DMS114 treated with DMSO at 0.1 percent for 48 hours (cell line): ENCODE results near the gene SYNDIG1.

Source experiments
- DNase-seq: peaks from one replicate; lab custom pipeline; 2025; ENCODE audit not compliant: unreplicated experiment; lab: John Stamatoyannopoulos, UW

SYNDIG1 gene

DNA sequence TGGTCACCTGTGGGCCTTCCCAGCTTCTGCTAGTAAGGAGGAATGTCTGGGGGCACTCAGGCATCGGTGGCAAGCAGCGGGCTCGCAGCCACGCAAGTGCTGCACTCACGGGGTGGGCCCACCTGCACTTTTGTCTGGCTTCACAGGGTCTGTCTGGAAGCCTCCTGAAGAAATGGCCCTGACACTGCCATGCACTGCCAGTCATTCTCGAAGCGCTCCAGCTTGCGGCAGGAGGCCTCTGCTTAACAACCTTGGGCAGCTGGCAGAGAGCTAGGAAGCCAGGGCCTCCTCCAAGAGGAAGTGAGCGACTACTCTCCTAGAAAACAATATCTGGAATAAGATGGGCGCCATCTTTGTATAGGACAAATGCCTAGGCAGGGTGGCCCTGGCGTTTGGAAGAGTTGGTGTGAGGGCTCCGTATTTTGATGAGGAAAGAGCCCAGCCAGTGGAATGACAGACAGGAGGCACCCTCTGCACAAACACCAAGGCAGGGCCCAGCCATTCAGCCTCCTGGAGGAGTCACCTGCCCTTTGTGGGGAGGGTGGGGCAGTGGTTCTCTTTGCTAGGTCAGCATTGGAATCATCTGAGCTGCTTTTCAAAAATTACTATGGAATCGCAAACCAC, 113.9 kb downstream of the SYNDIG1 start:
- no peak for DNase-seq

DNA sequence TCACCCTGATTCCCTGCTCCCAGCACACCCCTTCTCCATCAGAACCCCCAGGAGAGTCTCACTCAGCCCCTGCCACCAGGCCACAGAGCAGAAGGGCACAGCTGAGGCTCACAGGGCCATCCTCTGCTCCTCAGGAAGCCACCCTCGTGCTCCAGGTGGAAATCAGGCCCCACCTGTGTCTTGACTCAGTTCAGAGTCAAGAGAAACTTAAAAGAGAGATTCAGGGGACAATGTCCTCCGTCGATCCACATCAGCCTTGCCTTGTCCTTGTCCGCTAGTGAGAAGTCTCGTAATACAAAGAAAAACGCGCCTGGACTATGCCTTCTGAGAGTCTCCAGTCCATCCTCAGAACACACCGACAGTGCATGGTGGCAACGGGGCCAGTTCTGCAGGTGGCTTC, 114.6 kb downstream of the SYNDIG1 start:
- DNase-seq: no peak

DNA sequence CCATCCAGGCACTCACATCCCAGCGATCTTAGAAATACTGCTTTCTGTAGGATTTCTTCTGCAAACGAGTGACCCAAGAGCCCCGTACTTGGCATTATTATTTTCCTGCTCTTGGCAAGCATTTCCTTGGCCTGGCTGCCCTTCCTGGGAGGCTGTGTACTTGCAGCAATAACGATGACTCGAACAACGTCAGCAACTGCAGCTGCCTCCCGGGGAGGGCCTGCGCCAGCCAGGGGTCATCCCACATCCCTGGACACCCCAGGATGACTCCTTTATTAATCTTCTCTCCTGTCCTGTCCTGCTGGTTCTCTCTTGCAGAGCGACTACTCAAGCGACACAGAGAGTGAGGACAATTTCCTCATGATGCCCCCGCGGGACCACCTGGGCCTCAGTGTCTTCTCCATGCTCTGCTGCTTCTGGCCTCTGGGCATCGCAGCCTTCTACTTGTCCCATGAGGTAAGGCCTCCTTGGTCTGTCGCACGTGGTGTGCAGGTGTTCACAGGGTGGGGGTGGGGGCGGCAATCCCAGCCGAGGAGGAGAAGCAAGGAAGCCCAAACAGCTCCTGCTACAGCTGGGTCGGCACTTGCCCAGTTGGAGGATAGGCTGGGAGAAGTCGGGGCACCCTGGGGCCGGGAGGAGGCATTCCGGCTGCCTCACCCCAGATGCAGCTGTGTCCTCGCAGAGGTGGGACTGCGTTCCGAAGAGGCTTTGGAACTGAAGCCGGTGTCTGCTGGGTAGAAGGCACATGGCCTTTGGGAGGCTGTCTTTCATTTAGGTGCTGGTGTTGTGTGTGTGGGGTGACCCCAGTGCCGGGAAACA, 115.3 kb downstream of the SYNDIG1 start:
- DNase-seq: no peak

DNA sequence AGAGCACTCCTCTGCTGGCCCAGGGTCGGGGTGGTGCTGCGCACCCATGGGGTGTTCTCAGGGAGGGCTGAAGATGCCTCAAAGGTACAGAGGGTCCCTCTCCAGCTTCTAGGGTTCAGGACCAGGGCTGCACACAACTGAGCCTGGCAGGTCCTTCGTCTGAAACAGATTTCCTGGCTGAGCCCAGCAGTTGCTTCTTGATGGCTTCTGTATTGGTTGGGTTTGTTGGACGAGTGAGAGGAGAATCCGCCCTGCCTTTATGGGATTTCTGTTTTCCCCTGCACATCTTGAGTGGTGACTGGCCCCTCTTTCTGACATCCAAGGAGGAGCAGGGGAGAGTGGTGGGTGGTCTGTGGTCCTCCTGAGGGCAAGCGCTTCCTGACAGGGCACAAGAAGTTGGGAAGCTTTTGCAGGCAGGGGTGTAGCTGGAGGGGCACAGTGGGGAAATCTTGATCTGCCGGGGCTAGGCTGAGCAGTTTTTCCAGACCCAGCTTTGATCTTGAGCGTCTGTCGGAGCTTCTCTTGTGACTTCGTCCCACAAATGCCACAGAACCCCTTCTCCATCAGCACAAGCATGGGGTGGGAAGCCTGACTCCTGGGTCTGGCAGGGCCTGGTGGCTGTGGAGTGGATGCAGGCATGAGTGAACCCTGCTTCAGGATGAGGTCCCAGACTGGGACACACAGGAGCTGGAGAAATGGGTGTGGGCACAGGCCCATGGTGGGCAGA, 116.5 kb downstream of the SYNDIG1 start:
- DNase-seq: no peak

DNA sequence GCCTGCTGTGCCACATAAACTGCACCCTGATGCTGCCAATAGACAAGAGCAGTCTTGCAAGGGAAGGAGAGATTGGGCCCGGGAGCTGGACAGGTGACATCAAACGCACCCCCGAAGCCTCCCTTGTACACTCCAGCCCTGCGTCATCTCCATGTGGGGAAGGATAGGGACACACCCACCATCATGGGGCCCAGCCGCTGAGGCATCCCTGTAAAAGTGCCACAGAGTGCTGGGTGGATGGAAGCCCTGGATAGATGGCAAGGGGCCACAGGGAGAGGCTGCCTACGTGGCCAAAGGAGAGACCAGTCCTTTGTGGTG, 117.1 kb downstream of the SYNDIG1 start:
- DNase-seq: no peak

DNA sequence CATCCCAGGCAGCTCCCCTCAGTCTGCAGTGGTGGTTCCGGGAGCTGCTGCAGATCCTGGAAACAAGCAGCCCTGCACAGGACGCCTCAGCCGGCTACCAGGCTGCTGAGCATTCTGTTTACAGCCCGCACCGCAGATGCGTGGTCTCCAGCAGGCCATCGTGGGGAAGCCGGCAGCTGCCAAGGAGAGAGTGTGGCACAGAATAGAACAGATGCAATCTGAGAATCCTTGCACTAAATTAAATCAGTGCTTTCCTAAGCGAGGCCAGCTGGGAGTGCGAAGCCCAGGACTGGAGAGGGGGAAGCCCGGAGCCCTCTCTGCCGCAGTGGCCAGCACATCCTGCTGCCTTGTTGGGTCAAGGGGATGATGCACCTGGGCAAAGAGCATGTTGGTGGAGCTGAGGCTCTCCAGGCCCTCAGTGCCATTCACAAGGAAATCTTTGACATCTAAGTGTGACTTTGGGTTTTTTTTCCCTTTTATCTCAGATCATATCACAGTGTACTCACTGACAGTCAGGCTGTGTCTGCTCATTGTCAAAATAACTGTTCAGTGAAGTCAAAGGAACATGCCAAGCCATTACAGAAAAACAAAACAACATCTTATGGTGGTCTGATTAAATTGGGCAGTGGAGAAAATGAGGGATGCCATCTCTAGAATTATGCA, 118.1 kb downstream of the SYNDIG1 start:
- DNase-seq: no peak

DNA sequence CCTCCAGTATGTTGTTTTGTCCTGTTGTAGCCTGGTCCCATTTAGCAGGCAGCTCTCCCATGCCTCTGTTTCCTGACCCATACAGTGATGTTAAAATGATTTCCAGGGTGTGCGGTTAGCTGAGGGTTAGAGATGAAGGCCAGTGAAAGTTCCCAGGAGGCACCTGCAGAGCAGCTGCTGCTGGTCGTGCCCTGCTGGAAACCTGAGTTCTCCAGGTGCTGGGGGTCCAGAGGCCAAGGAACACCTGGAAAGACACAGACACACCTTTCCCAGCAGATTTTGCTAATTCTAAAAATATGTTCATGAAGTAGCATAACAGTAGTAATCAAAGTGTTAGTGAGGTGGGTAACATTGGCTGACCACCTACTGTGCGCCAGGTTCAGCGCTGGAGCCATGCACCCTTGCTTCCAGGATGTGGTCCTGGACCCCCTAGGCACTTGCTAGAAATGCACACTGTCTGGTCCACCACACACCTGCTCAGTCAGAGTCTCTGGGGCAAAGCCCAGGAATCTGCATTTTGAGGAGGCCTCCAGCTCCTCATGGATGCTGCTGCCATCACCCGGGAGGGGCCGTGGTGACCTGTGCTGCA, 118.7 kb downstream of the SYNDIG1 start:
- DNase-seq: no peak

DNA sequence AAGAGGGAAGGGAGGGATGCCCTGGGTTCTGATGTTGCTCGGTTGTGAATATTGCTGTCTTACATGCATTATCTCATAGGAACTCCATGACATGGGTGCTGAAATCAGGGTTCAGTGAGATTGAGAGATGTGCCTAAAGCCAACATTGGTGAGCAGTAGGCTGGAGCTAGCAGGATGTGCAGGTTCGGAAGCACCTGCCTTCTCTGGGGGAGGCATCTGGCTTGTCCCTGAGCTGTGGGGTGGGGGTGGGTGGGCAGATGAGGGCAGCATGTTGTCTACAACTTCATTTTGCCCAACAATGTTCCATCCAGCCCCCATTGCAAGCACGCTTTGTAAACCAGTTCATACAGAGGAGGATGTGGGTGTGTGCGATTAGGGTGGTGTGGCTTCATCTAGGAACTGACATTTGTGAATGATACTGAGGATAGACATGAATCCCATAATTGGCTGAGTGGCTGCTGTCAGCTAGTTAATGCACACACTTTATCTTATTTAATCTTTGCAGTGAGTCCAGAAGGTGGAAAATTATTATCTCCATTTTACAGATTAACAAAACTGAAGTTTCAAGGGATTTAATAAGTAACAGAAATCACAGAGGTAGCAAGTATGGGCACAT, 119.4 kb downstream of the SYNDIG1 start:
- DNase-seq: no peak

DNA sequence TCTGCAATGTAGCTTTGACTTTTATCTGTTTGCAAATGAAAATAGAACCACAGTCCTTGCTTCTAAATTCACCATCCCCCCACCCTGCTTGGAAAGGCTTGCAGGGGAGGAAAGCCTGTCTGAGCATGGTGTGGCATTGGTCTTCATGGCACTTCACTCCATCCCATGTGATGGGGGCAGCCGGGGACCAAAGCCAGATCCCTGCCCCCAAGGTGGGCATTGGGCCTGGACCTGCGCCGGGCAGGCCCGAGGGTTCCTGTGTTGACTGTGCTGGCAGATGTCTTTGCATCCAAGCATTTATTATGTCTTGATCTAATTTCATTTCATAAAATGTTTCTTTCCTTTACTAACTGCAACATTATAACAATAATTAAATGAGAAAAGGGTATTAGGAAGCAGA, 120.0 kb downstream of the SYNDIG1 start:
- no peak for DNase-seq

DNA sequence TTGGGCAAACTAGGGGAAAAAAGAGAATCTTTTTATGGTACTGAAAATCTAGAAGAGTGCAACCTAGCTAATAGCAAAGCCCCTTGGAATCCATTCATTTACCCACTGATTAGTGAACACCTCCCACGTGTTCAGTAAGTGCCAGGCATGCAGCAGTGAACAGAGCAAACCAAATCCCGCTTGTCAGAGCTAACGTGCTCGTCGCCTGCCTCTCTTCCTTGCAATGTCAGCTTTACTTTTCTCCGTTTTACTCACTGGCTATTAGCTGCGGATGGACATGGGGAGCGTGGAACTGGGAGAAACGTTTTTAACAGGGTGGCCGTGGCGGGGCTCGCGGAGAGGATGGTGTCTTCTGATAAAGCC, 120.4 kb downstream of the SYNDIG1 start:
- no peak for DNase-seq

DNA sequence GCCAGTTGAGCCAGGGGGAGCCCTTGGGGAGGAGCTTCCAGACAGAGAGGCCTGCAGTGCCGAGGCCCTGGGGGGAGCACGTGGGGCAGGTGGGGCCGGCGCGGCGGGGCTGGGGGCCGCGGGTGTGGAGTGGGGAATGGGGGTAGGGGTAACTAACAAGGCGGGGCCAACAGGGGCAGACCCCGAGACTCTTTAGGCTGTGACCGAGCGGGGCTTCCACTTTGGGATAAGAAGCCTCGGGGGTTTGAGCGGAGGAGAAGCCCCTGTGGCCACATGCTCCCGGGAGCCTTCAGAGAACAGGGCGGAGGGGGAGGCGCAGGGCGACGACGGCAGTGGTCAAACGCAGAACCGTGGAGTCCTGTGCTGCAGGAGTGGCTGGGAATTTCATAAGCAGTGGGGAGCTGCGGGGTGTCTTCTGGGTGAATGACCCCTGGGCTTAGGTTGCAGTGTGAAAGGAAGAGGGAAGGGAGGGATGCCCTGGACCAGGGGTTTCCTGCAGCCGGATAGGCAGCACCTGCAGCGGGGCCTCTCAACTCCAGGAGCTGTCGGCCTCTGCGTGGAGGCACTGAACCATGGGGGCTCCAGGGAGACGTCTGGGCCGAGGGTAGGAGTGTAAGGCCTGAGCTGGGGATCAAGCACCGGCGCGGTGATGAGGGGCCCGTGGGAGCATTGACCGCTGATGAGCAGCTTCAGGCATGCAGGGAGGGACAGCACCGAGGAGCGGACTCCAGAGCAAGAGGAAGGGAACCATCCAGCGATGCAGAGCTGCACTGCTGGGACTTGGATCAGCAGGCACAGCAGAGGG, 121.0 kb downstream of the SYNDIG1 start:
- DNase-seq: no peak

DNA sequence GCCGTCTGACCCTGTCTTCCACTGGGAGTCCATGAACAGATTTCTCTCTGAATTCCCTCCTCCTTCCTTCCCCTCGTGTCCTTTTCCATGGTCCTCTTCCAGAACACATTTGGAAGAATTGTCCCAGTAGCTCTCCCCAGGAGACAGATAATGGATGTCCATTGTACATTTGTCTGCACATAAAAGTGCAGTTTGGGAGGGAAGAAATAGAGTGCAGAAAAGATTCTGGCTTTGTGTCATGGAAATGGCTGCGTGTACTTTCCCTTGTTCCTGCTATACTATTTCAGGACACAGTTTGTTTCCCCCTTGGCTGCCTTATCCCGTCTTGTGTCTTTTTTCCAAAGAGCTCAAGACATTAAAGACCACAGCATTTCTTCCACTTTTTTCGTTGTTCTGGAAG, 127.6 kb downstream of the SYNDIG1 start:
- no peak for DNase-seq

DNA sequence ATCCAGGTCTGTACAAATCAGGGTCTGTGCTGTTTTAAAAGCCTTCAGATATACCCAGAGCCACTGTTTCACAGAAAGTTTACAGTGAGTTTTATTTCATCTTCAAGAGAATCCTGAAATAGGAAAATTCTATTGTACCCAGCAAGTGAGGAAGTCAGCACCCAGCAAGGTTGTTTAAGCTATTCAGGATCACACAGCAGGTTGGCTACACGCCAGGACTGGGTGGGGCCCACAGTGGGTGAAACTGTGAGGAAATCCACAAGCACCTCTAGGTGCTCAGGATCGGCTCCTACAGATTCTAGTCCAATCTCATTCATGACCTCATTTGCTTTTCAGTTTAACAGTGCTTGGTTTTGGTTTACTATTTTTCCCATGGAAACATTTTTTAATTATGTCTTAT, 128.9 kb downstream of the SYNDIG1 start:
- no peak for DNase-seq

DNA sequence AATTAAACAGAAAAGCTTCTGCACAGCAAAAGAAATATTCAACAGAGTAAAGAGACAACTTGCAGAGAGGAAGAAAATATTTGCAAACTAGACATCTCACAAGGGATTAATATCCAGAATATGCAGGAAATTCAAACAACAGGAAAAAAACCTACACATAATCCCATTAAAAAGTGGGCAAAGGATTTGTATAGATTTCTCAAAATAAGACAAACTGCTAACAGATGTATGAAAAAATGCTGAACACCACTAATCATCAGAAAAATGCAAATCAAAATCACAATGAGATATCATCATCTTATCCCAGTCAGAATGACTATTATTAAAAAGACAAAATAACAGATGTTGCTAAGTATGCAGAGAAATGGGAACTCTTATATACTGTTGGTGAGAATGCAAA, 129.6 kb downstream of the SYNDIG1 start:
- no peak for DNase-seq

DNA sequence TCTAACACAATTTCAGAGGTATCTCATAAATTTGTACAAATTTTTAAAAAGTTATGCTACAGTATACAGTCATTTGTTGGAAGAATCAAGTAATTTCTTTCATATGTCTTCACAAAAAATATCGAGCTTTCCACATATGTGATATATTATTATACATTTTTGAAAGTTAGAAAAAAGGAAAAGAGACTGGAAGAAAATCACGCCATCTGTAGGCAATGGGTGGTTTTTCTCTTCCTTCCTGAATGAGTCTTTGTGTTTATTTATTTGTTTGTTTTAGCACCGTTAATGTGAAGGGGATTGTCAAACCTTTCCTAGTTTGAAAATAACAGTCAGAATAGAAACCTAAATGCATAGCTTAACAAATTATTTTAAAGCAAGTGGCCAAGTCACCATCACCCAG, 130.6 kb downstream of the SYNDIG1 start:
- no peak for DNase-seq

DNA sequence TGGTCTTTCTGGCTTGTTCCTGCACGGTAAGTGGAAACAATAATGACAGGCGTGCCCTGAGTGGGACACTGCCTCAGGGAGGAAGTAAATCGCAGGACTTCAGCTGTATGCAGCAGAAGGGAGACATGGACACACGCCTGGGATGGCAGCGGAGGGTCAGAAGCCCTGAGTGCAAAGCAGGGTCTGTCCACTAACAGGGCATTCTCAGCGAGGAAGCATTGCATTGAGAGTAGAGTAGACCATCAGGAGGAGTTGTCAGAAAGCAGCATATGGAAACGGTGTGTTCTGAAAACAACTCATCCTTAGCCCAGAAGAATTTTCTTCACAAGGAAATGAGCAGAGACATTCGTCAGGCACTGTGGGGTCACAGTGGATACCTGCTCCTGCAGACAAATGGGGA, 134.0 kb downstream of the SYNDIG1 start:
- DNase-seq: no peak

DNA sequence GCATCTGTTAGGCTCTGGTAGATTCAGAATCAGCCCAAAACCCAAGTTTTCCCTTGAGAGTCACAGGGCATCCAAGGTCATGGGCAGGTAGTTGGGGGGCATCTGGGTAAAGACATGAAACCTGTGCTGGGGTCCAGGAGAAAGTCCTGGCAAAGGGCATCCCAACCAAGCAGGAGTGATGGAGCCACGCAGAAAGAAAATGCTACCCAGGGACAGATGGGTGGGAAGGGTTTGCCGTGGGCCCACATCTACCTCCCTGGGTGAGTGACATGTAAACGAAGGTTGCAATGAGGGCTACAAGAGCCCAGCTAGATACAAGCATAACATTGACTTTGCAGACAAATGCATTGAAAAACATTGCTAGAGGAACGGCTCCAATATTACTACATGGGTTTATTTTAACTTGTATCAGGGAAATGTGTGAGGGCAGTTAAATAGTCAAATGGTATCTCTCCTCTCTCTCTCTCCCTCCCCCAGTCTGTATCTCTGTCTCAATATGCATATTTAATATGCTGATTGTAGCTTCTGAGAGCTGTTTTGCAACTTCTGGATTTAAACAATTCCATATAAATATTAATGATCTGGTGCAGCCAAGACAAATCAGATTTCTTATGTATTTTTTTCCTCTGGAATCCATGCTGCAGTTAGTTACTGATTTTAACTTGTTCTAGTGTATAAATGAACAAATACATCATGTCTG, 135.7 kb downstream of the SYNDIG1 start:
- DNase-seq: no peak

DNA sequence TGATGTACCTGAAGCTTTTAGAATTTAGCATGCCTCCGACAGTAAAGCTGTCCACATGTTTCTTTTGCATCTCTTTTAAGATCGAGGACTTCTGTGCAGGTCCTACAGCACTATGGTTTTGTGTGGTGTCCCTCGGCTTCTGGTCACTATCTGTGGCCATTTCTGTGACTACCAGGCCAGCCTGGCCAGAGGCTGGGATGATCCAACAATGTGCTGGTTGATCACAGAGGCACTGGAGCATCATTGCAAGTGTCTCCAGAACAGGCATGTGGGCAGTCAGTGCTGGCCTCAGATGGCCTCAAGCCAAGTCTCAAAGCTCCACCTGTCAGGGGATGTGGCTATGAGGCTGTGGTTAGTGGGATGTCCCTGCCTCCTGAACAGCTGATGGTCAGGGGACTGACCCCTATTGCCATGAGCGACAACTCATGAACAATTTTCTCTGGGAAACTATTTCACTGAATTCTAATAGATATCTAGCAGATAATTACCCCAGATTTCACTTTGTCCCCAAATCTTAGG, 136.6 kb downstream of the SYNDIG1 start:
- no peak for DNase-seq

DNA sequence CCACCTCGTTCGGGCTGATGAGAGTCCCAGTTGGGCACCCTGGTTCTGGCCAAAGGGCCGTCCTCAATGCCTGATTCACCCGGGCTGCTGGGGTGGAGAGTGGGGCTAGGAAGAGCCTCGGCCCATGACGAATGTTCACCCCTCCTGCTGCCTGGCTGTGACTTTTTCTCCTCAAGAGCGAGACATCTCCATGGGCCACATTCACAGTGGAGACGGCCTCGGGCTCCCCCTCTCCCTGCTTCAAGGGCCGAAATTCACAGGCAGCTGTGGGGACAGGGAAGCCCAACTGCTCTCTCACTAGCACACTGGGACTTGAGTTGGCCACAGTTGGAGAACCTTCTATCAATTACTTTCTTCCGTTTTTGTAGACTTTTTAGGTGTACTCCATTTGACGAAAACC, 138.0 kb downstream of the SYNDIG1 start:
- no peak for DNase-seq
